Activated CD4-positive, alpha-beta T cell treated with anti-CD3 and anti-CD28 coated beads for 24 hours (primary cell): Measurements from ENCODE around the gene RPRM.
"Not testable (repeated sequence)": the region's sequence is repeated elsewhere in the genome, so short reads cannot be mapped to it uniquely, and the experiment has no call there.

ENCODE experiments used
- DNase-seq, 2 donors: peaks; one replicate each; pipeline ENCODE4 v3.0.0-alpha.2; 2020; ENCODE audit warnings: low read depth in 2 of 2

The RPRM gene

GRCh38 chr2:153455861-153456260, 22.7 kb downstream of the RPRM start:
- DNase-seq, result no peak

- no peak for DNase-seq
Observed at GRCh38 chr2:153455403-153455802, 23.2 kb downstream of the RPRM start.

DNA sequence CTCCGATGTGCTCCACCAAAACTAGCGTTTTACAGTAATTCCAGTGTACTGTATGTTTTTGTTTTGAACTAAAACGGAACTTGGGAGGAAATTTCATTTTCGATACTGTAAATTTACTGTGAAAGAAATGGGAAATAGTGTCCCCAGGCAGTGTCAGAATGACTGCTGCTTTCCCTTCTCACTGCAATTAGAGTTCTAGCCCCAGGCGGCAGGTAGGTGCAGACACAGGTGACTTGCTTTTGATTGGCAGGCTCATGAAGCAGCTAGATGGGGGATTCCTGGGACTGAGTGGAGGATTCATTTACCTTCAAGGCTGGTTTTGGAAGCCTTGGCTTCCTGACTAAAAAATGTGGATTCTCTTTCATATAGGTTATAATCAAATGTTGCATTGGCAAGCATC, 27.0 kb downstream of the RPRM start:
- no peak for DNase-seq

GRCh38 chr2:153443106-153443505, 35.5 kb downstream of the RPRM start:
- DNase-seq, result no peak

DNA sequence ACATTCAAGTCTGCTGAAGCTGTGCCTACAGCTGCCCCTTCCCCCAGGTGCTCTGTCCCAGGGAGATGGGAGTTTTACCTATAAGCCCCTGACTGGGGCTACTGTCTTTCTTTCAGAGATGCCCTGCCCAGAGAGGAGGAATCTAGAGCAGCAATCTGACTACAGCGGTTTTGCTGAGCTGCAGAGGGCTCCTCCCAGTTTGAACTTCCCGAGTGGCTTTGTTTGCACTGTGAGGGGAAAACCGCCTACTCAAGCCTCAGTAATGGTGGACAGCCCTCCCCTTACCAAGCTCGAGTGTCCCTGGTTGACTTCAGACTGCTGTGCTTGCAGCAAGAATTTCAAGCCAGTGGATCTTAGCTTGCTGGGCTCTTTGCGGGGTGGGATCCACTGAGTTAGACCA, 35.9 kb downstream of the RPRM start:
- not testable (repeated sequence) for DNase-seq

DNA sequence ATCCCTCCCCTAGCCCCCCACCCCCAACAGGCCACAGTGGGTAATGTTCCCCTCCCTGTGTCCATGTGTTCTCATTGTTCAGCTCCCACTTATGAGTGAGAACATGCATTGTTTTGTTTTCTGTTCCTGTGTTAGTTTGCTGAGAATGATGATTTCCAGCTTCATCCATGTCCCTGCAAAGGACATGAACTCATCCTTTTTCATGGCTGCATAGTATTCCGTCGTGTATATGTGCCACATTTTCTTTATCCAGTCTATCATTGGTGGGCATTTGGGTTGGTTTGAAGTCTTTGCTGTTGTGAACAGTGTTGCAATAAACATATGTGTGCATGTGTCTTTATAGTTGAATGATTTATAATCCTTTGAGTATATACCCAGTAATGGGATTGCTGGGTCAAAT, 38.5 kb downstream of the RPRM start:
- DNase-seq, result not testable (repeated sequence)

DNA sequence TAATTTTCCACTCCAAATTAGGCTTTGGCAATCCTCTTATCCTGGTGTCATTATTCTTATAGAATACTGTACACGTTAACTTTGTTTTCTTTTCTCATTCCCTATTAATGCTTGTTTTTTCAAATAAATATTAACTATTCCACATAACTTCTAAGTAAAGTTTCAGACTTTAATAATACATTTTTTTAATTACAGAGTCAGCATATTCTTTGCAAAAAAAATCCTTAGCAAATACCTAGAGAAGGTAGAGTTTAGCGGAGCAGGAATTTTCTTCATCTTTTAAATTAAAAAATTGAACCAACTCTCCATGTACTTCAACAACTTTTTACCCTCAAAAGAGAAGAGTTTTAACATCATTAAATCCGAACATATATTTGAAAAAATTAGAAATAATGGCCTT, 45.2 kb downstream of the RPRM start:
- DNase-seq, result no peak

GRCh38 chr2:153432381-153432780, 46.2 kb downstream of the RPRM start:
- no peak for DNase-seq

DNA sequence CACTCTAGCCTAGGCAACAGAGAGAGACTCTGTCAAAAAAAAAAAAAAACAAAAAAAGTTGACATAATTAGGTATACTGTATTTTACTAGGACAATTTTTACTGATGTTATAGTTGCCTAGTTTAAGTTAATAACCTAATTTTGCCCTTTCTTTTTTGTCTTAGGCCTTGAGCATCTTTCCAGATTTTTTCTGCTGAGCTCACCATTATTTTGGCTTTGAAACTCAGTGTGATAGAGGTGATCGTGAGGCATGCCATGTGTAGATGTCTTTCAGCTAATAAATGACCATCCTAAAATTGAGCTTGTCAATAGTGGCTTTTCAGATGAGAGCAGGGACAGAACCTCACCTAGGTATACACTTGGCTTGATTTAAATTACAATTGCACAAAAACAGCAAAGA, 47.4 kb downstream of the RPRM start:
- no peak for DNase-seq
